GM21619 (cell line): ENCODE results near the gene TBCB.
"Not testable (repeated sequence)": the region's sequence is repeated elsewhere in the genome, so short reads cannot be mapped to it uniquely, and the experiment has no call there.

ENCODE experiments used
- ATAC-seq: cut with Tn5 transposase; IDR thresholded peaks from one replicate; pipeline ENCODE4 v1.9.1; 2021; ENCODE audit not compliant: unreplicated experiment

Gene TBCB

GRCh38 chr19:36169084-36169760 lies 54.0 kb downstream of the TBCB start:
- no peak for ATAC-seq

- no peak for ATAC-seq
Measured at GRCh38 chr19:36172852-36173251, 57.6 kb downstream of the TBCB start.

- ATAC-seq: not testable (repeated sequence)
Measured at GRCh38 chr19:36173846-36174245, 58.6 kb downstream of the TBCB start.
